ENCODE measurements around the gene OXA1L. TPM values are rescaled to one million over a fixed set of nuclear protein-coding genes. Genes with fewer than 3 reads are reported as not detected.

OXA1L gene
- total RNA-seq, 1 experiment from 2014 or later: 71.3 TPM

GRCh38 chr14:22748631-22749068 lies 17.8 kb upstream of the OXA1L start:
- Histone ChIP-seq H3K9me3 (ENCODE audit: control insufficient read depth, insufficient read depth, low read depth, low read length) (no peaks in the 10 kb centered on the region), H3K4me3 (ENCODE audit: low read depth in 2 of 2, low read length in 2 of 2) (no peak overlapping the region), H3K27me3 (ENCODE audit: control insufficient read depth, insufficient read depth, low read length) (no peaks in the 10 kb centered on the region), H3K36me3 (ENCODE audit: control insufficient read depth, insufficient read depth, low read length) (no peaks in the 10 kb centered on the region), H3K27ac (ENCODE audit: low read length) (no peak overlapping the region), H3K4me1 (ENCODE audit: control insufficient read depth, insufficient read depth, low read length) (no peaks in the 10 kb centered on the region)
- no peak for ATAC-seq
- intact Hi-C loops (cut with micrococcal nuclease; ENCODE audit: unreplicated experiment): no loop called here
- no TSS peak for BruUV-seq (replicated peaks)
- TF ChIP-seq, protein P1, sequence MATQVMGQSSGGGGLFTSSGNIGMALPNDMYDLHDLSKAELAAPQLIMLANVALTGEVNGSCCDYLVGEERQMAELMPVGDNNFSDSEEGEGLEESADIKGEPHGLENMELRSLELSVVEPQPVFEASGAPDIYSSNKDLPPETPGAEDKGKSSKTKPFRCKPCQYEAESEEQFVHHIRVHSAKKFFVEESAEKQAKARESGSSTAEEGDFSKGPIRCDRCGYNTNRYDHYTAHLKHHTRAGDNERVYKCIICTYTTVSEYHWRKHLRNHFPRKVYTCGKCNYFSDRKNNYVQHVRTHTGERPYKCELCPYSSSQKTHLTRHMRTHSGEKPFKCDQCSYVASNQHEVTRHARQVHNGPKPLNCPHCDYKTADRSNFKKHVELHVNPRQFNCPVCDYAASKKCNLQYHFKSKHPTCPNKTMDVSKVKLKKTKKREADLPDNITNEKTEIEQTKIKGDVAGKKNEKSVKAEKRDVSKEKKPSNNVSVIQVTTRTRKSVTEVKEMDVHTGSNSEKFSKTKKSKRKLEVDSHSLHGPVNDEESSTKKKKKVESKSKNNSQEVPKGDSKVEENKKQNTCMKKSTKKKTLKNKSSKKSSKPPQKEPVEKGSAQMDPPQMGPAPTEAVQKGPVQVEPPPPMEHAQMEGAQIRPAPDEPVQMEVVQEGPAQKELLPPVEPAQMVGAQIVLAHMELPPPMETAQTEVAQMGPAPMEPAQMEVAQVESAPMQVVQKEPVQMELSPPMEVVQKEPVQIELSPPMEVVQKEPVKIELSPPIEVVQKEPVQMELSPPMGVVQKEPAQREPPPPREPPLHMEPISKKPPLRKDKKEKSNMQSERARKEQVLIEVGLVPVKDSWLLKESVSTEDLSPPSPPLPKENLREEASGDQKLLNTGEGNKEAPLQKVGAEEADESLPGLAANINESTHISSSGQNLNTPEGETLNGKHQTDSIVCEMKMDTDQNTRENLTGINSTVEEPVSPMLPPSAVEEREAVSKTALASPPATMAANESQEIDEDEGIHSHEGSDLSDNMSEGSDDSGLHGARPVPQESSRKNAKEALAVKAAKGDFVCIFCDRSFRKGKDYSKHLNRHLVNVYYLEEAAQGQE (IDR thresholded peaks at IDR 0.05; ENCODE audit: insufficient read depth in 1 of 2, low read depth in 2 of 2, low read length in 1 of 2): no peak
- TF ChIP-seq TCF7L2 (IDR thresholded peaks at IDR 0.05; ENCODE audit: low read depth, low read length) (no peak), CTCF (IDR thresholded peaks at IDR 0.05) (no peak), SIN3A (IDR thresholded peaks at IDR 0.05; ENCODE audit: borderline replicate concordance, insufficient read depth, low read depth, low read length) (no peak), POLR2AphosphoS5 (IDR thresholded peaks at IDR 0.05; ENCODE audit: low read depth, low read length) (no peak)
- no peak for DNase-seq (ENCODE audit: low read depth, low spot score)
- in situ Hi-C loops (cut with HindIII; ENCODE audit: low pct_unique_long_range_greater_than_20kb, low sequenced_read_pairs): no loop called here
- CTCF ChIA-PET: no interaction called here
- POLR2A ChIA-PET: no interaction called here

DNA sequence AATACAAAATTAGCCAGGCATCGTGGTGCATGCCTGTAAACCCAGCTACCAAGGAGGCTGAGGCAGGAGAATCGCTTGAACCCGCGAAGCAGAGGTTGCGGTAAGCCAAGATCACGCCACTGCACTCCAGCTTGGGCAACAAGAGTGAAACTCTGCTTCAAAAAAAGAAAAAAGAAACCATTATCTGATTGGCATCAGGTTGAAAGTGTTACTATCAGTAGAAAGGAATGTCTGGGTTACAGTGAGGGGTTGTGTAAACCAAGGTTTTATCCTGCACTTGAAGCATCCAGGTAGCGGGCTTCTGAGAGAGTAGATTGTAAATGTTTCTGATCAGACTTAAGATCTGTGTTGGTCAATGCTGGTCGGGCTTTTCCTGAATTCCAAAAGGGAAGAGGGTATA lies 14.1 kb upstream of the OXA1L start:
- Histone ChIP-seq H3K9me3 (ENCODE audit: control insufficient read depth, insufficient read depth, low read depth, low read length) (no peaks in the 10 kb centered on the region), H3K36me3 (ENCODE audit: control insufficient read depth, insufficient read depth, low read length) (no peaks in the 10 kb centered on the region), H3K27me3 (ENCODE audit: control insufficient read depth, insufficient read depth, low read length) (no peaks in the 10 kb centered on the region), H3K4me3 (ENCODE audit: low read depth in 2 of 2, low read length in 2 of 2) (no peak overlapping the region), H3K27ac (ENCODE audit: low read length) (no peak overlapping the region), H3K4me1 (ENCODE audit: control insufficient read depth, insufficient read depth, low read length) (no peaks in the 10 kb centered on the region)
- in situ Hi-C loops (cut with HindIII; ENCODE audit: low pct_unique_long_range_greater_than_20kb, low sequenced_read_pairs): no loop called here
- intact Hi-C loops (cut with micrococcal nuclease; ENCODE audit: unreplicated experiment): no loop called here
- no TSS peak for BruUV-seq (replicated peaks)
- no peak for ATAC-seq
- TF ChIP-seq SIN3A (IDR thresholded peaks at IDR 0.05; ENCODE audit: borderline replicate concordance, insufficient read depth, low read depth, low read length): no peak
- TF ChIP-seq POLR2AphosphoS5 (IDR thresholded peaks at IDR 0.05; ENCODE audit: low read depth, low read length): no peak
- TF ChIP-seq, protein P1 (IDR thresholded peaks at IDR 0.05; ENCODE audit: insufficient read depth in 1 of 2, low read depth in 2 of 2, low read length in 1 of 2): no peak
- no peak for TF ChIP-seq TCF7L2 (IDR thresholded peaks at IDR 0.05; ENCODE audit: low read depth, low read length)
- no peak for TF ChIP-seq CTCF (IDR thresholded peaks at IDR 0.05)
- ChIA-PET CTCF (interaction anchor here (0.6 kb wide), 1 partner anchor 344 kb away, joined by 7 read pairs; no protein-coding TSS in a partner anchor), POLR2A (no interaction called here)
- DNase-seq (ENCODE audit: low read depth, low spot score): no peak

Measured in Panc1 (cell line).